ENCODE data around the gene PNKD.

The PNKD gene

DNA sequence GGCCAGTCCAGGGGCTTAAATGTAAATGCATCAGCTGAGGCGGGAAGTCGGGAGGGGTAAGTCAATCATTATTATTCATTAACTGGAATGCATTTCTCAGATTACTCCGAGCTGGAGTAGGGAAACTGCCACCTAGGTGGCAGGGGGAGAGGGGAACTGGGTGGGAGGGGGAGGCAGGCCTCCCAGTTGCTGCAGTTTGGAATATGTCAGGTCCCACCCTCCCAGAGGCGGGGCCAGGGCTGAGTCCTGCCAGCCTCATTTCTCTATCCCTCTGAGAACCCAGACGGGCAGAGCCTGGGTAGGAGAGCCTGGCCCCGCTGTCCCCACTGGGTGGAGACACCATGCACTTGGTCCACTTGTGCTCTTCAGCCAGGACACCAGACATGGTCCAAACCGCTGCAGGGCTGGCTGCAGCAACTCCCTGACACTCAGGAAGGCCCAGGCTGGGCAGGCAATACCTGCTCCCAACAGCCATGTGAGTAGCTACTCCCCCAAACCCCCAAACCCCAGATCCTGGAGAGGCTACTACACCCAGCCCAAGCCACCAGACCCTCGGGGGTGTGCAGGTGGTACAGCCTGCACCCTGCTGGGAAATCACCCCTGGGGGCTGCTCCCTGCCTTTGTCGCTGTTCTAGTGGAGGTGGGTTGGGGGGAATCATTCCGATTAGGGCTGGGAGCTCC, 9.4 kb upstream of the PNKD start, which contains the start of gene GPBAR1:
TSS of gene GPBAR1 (plus strand) at position 274 of the 681 bp plus-strand sequence. CDS start 1,710 bp downstream, outside the sequence.
- TF ChIP-seq, protein P1, sequence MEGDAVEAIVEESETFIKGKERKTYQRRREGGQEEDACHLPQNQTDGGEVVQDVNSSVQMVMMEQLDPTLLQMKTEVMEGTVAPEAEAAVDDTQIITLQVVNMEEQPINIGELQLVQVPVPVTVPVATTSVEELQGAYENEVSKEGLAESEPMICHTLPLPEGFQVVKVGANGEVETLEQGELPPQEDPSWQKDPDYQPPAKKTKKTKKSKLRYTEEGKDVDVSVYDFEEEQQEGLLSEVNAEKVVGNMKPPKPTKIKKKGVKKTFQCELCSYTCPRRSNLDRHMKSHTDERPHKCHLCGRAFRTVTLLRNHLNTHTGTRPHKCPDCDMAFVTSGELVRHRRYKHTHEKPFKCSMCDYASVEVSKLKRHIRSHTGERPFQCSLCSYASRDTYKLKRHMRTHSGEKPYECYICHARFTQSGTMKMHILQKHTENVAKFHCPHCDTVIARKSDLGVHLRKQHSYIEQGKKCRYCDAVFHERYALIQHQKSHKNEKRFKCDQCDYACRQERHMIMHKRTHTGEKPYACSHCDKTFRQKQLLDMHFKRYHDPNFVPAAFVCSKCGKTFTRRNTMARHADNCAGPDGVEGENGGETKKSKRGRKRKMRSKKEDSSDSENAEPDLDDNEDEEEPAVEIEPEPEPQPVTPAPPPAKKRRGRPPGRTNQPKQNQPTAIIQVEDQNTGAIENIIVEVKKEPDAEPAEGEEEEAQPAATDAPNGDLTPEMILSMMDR (conservative IDR thresholded peaks at IDR 0.05; ENCODE audit: low read depth): no peak
- DNase-seq (ENCODE audit: low spot score): no peak
- POLR2A ChIA-PET (ENCODE audit: low non-redundant PET): no interaction called here
- peak within 1 kb of the TSS; percentile 52 for H3K27ac ChIP-seq
- CTCF ChIA-PET: interaction anchor here (0.7 kb wide), 1 partner anchor 9 kb away, joined by 3 read pairs; the partner anchor contains the start of gene AAMP

DNA sequence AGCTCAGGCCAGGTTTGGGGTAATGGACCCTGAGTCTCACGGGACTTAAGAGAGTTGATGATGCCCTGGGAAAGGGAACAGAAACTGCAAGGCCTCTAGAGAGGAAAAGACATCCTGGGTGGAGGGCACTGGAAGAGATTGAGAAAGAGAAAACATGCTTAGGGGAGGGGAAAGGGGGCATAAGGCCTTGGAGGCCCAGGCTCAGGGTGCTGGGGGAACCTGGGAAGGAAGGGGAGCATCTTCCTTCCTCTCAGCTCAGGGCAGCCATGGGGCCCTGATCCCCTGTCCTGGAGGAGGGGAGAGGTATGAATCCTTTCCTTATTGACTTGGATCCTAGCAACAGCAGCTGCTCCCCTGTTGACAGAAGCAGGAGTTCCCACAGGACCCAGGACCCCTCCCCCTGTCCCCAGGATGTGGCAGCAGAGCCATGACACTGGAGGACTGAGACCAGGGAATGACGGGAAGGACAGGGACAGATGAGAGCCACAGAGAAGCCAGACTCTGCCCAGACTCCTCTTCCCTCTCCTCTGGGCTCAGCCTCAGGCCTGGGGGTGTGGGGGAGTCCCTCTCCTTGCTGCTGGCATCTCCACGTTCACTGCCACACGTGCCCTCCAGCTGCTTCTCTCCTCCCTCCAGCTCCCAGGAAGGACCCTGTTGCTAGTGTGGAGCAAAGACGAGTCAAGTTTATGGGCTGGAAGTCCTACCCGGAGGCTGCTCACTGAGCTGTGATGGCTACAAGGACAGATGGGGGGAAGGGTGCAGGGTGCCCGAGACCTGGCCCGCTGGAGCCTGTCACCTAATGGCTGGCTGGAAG, 8.7 kb upstream of the PNKD start:
- DNase-seq (ENCODE audit: low spot score): no peak
- POLR2A ChIA-PET (ENCODE audit: low non-redundant PET): no interaction called here
- CTCF ChIA-PET: interaction anchor here (0.7 kb wide), 1 partner anchor 8 kb away, joined by 3 read pairs; the partner anchor contains the start of gene AAMP
- TF ChIP-seq, protein P1 (conservative IDR thresholded peaks at IDR 0.05; ENCODE audit: low read depth): no peak
- H3K27ac ChIP-seq: peak overlapping the region; percentile 33

DNA sequence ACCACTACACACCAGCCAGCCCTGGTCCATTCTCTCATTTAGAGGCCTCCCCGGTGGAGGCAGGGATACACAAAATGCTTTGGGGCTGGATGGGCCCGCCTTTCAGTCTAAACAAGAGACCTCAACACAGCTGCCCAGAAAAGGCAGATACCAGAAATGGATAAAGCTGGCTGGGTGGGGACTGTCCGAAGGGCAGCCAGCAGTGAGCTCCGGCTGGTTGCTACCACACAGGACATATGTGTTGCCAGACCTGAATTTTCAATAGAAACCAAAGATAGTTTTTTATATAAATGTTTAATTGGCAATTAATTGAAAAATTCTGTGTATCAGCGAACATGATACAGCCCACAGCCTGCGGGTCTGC, 8.1 kb upstream of the PNKD start:
- ChIA-PET CTCF (no interaction called here), POLR2A (ENCODE audit: low non-redundant PET) (no interaction called here)
- DNase-seq (ENCODE audit: low spot score): no peak
- TF ChIP-seq, protein P1 (conservative IDR thresholded peaks at IDR 0.05; ENCODE audit: low read depth): no peak
- peak overlapping the region; percentile 33 for H3K27ac ChIP-seq

DNA sequence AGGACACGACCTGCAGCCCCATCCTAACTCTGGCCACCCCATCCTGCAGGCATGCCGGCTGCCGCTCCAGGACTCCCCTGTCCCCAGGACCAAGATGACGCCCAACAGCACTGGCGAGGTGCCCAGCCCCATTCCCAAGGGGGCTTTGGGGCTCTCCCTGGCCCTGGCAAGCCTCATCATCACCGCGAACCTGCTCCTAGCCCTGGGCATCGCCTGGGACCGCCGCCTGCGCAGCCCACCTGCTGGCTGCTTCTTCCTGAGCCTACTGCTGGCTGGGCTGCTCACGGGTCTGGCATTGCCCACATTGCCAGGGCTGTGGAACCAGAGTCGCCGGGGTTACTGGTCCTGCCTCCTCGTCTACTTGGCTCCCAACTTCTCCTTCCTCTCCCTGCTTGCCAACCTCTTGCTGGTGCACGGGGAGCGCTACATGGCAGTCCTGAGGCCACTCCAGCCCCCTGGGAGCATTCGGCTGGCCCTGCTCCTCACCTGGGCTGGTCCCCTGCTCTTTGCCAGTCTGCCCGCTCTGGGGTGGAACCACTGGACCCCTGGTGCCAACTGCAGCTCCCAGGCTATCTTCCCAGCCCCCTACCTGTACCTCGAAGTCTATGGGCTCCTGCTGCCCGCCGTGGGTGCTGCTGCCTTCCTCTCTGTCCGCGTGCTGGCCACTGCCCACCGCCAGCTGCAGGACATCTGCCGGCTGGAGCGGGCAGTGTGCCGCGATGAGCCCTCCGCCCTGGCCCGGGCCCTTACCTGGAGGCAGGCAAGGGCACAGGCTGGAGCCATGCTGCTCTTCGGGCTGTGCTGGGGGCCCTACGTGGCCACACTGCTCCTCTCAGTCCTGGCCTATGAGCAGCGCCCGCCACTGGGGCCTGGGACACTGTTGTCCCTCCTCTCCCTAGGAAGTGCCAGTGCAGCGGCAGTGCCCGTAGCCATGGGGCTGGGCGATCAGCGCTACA, 7.4 kb upstream of the PNKD start:
- no peak for DNase-seq (ENCODE audit: low spot score)
- TF ChIP-seq, protein P1 (conservative IDR thresholded peaks at IDR 0.05; ENCODE audit: low read depth): no peak
- ChIA-PET POLR2A (ENCODE audit: low non-redundant PET) (no interaction called here), CTCF (no interaction called here)
- peak overlapping the region; percentile 33 for H3K27ac ChIP-seq

DNA sequence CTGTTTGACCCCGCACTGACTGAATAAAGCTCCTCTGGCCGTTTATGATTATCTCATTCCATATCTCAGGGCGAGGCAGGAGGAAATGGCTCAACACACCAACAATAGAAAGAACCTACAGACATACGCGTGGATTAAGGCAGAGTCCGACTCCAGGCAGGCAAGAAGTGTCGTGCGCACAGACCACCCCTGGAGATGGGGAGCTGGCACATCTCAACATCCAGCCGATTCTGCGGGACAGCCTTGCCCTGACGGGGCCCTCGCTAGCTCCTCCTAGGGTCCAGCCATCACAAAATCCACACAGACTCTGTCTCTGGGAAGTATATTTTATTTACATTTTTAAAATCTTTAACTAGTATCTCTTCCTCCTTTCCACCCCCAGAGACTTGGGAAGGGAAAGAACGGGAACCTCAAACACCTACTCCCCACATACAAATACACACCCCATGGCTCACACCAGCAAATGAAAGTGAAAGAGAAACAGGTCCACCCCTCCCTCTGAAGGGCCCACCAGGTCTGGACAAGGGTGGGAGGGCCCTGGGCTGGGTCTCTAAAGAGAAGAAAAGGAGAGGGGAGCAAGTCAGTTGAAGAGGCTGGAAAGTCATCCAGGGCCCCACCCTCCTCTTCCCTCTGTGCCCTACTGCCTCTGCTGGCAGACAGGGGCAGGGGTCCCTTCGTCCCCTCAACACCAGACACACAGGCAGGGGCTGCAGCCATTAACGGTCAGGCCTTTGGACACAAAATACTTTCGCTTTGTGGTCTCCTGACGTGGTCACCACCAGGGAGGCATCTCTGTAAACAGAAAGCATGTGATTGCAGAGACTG, 6.3 kb upstream of the PNKD start:
- ChIA-PET CTCF (no interaction called here), POLR2A (ENCODE audit: low non-redundant PET) (no interaction called here)
- no peak for DNase-seq (ENCODE audit: low spot score)
- H3K27ac ChIP-seq: peak overlapping the region; percentile 33
- TF ChIP-seq, protein P1 (conservative IDR thresholded peaks at IDR 0.05; ENCODE audit: low read depth): no peak

Data from RWPE1 (cell line).